ENCODE results near the gene ZNF546.
"Not testable (repeated sequence)": the region's sequence is repeated elsewhere in the genome, so short reads cannot be mapped to it uniquely, and the experiment has no call there.

Gene ZNF546

GRCh38 chr19:39987167-39987566 is 9.7 kb upstream of the ZNF546 start:
- DNase-seq: no peak

DNA sequence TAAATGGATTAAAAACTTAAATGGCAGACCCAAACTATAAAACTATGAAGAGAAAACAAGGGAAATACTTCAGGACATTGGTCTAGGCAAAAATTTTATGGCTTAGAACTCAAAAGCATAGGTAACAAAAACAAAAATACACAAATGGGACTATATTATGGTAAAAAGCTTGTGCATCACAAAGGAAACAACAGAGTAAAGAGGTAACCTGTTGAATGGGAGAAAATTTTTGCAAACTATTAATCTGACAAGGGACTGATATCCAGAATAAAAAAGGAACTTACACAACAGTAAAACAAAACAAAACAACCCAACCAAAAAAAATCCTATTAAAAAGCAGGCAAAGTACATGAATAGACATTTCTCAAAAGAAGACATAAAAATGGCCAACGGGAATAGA is 9.3 kb upstream of the ZNF546 start:
- no peak for DNase-seq

DNA sequence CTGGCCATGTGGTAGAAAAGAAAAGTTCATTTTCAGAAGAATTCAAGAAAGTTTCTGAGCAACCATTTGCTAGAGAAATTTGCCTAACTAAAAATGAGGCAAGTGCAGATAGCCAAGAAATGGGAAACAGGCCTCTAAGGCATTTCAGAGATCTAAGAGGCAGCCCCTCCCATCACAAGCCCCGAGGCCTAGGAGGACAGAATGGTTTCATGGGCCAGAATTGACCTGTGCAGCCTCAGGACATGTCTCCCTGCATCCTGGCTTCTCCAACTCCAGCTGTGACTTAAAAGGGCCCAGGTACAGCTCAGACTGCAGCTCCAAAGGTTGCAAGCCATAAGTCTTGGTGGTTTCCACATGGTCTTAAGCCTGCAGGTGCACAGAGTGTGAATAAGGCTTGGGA is 3.3 kb upstream of the ZNF546 start:
- no peak for DNase-seq

- DNase-seq: no peak
Observed at GRCh38 chr19:39994361-39994760, 2.5 kb upstream of the ZNF546 start.

DNA sequence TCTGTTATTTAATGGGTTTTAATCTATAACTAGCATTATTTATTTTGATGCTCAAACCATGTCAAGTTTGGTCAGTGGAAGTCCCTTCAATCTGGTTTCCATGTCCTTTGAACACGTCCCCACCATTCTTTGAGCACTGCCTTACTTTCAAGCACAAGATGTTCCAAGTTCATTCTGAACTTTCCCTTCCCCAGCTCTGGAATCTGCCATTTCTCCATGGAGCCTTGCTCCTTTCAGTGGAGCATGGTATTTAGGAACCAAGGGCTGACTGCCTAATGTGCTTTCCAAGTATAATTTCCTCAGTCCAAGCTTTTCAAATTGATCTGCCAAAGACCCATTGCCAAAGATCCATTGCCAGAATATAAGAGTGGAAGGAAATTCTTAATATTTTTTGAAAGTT is 1.1 kb upstream of the ZNF546 start:
- DNase-seq: no peak

- DNase-seq: no peak
Observed at GRCh38 chr19:39996218-39996810, 546 bp upstream of the ZNF546 start.

GRCh38 chr19:39997638-39998216 is 867 bp downstream of the ZNF546 start:
- DNase-seq: peak in 1 of 2 experiments; percentile 45

GRCh38 chr19:39998501-39998900 is 1.6 kb downstream of the ZNF546 start:
- DNase-seq: no peak

DNA sequence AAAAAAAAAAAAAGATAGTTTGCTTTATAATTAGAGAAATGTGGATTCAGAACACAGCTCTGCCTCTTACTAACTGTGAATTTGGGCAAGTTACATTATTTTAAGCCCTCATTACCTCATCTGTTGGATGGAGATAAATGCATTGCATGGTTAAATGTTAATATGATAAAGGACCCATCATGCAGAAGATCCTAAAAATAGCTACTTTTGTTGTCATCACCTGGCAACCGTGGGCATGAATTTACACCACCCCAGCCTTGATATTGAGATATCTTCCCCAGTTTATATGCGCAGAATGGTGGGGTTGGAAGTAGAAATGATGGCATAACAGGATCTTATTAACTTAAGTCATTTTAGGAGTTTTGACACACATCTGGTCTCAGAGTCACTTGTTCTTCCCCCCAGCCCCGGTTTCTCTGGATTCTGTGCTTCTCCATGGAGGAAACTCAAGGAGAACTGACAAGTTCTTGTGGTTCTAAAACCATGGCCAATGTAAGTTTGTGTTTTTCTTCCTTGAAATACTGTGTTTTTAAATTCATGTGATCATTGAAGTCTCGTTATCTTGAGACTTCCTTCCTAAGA is 8.9 kb downstream of the ZNF546 start:
- no peak for DNase-seq

GRCh38 chr19:40006273-40006691 is 9.4 kb downstream of the ZNF546 start:
- DNase-seq: no peak

GRCh38 chr19:40009674-40010073 is 12.8 kb downstream of the ZNF546 start:
- no peak for DNase-seq

- no peak for DNase-seq
Observed at GRCh38 chr19:40013991-40014390, 17.1 kb downstream of the ZNF546 start.

DNA sequence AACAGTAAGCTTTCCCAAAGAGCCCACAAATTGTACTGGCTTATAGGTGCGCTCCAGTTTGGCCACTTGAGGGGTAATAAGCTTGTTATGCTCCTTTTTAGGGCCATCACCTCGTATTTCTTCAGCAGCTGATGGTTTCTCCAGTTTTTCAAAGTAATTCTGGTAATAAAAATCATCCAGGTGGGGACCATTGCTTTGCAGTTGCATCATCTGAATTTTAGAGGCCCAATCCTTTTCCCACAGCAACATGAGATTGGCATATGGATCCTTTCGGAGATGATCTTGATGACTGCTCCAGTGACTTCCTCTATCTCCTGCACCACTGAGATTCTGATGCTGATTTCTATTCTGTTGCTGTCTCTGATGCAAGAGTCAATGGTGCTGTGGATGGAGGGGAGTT is 27.1 kb downstream of the ZNF546 start:
- DNase-seq: no peak

GRCh38 chr19:40025938-40026596 is 29.2 kb downstream of the ZNF546 start:
- no peak for DNase-seq

GRCh38 chr19:40026597-40026970 is 29.7 kb downstream of the ZNF546 start:
- no peak for DNase-seq

- no peak for DNase-seq
Observed at GRCh38 chr19:40033989-40034560, 37.2 kb downstream of the ZNF546 start.

- DNase-seq: no peak
Observed at GRCh38 chr19:40035996-40036395, 39.1 kb downstream of the ZNF546 start.

GRCh38 chr19:40038047-40038446 is 41.2 kb downstream of the ZNF546 start:
- not testable (repeated sequence) for DNase-seq

- not testable (repeated sequence) for DNase-seq
Observed at GRCh38 chr19:40041718-40042117, 44.9 kb downstream of the ZNF546 start.

DNA sequence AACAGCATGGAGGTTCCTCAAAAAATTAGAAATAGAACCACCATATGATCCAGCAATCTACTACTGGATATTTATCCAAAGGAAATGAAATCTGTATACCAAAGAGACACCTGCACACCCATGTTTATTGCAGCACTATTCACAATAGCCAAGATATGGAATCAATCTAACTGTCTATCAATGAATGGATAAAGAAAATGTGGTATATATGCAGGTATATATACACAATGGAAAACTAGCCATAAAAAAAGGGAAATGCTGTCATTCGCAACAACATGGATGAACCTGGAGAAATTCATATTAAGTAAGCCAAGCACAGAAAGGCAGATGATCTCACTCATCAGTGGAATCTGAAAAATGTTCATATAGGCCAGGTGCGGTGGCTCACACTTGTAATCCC is 56.6 kb downstream of the ZNF546 start:
- DNase-seq: no peak

DNA sequence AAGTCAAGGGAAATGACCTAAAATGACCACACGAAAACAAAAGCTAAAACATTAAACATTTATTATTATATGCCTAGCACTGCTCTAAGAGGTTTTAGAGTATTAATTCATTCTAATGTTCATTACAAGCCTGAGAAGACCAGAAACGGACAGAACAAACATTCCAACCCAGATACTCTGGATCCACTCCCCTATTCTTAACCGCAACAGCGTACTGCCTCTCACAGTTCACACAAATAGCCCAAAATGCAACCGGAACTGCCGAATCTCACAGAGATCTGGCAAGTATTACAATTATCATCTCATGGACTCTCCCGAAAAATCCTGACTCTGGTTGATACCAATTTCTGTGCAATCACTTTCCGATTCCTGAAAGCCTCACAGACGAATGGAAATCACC is 57.8 kb downstream of the ZNF546 start:
- DNase-seq: no peak

- no peak for DNase-seq
Observed at GRCh38 chr19:40055049-40055448, 58.2 kb downstream of the ZNF546 start.

DNA sequence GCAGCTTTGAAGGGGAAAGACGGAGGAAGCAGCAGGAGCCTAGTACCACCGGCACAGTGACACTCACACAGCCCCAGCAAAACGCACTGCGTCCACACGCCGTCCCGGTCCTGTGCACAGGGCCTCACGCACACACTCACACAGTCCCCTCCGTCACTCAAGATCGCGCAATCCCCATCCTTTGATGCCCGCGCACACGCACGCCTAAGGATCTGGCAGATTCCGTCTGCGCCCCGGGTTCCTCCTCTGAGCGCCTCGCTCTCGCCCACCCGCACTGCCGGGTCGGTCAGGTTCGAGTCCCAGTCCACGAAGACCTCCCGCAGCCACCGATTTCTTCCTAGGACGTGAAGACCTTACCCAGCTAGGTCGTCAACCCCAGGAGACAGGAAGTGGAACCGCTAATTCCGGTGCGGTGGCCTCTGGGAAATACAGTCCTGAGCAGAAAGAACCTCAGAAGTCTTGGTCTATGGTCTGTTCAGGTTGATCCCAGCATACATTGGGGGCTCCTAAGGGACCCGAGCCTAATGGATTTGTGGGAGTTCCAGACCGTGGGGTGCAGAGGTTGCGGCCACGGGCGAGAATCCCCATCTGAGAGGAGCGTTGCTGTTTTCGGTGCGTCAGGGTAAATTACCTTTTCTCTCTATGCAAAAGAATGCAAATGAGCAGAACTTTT is 59.1 kb downstream of the ZNF546 start, which contains the start of gene ZNF780B:
TSS of gene ZNF780B (minus strand) at position 400 of the 673 bp plus-strand sequence. CDS start 5,899 bp downstream, outside the sequence.
- DNase-seq: peak; percentile 80 to 81
